IMR-90 (cell line): ENCODE data around the gene BPTF. TPM values are rescaled to one million over a fixed set of nuclear protein-coding genes. Genes with fewer than 3 reads are reported as not detected.

Experiments
- ATAC-seq: fragments of 200-7000 bp; cut with Tn5 transposase; 2 replicates; pipeline ENCODE4 v1.9.1; 2020; ENCODE audit warnings: low read depth, mild to moderate bottlenecking, moderate library complexity
- BruUV-seq: library from RNA; stranded (reverse); fragments of 400-500 nt; replicated peaks from 2 replicates; lab custom pipeline; 2021; lab: Mats Ljungman, UMichigan
- CTCF ChIA-PET: fragments of 300-600 bp; formaldehyde crosslinking; extraction: SDS; loops from one replicate; lab custom pipeline; 2021; ENCODE audit warnings: antibody characterized with exemption; lab: Yijun Ruan, JAX
- POLR2A ChIA-PET: fragments of 300-600 bp; sonication (Branson Sonifier 250); formaldehyde crosslinking; loops from one replicate; lab custom pipeline; 2022; ENCODE audit warnings: antibody characterized with exemption; ENCODE audit not compliant: unreplicated experiment; lab: Charles Lee
- DNase-seq: peaks from one replicate; pipeline ENCODE4 v3.0.0; 2013
- H2AFZ ChIP-seq: replicated peaks from 2 replicates; pipeline ENCODE3; 2013; ENCODE audit warnings: low read length, mild to moderate bottlenecking; ENCODE audit not compliant: poor library complexity
- H2AK5ac ChIP-seq: 2 replicates; pipeline ENCODE4 v1.6.1; 2013; ENCODE audit warnings: low read depth, low read length, inconsistent platforms
- H2AK9ac ChIP-seq: replicated peaks from 2 replicates; pipeline ENCODE3; 2013; ENCODE audit warnings: mild to moderate bottlenecking, low read depth, low read length, moderate library complexity; ENCODE audit not compliant: poor library complexity
- H2BK120ac ChIP-seq: 2 replicates; pipeline ENCODE4 v1.6.1; 2013; ENCODE audit warnings: low read depth, low read length, inconsistent platforms
- H2BK15ac ChIP-seq: 3 replicates; pipeline ENCODE4 v1.6.1; 2013; ENCODE audit warnings: low read depth, low read length, inconsistent platforms
- H2BK20ac ChIP-seq: 2 replicates; pipeline ENCODE4 v1.6.1; 2013; ENCODE audit warnings: low read depth, mild to moderate bottlenecking, inconsistent platforms, low read length, moderate library complexity
- H2BK5ac ChIP-seq: 2 replicates; pipeline ENCODE4 v1.6.1; 2013; ENCODE audit warnings: mild to moderate bottlenecking, low read depth, low read length, inconsistent platforms; ENCODE audit not compliant: poor library complexity, severe bottlenecking
- H3K14ac ChIP-seq: replicated peaks from 2 replicates; pipeline ENCODE4 v1.6.1; 2013; ENCODE audit warnings: low read depth, low read length, inconsistent platforms
- H3K18ac ChIP-seq: 2 replicates; pipeline ENCODE4 v1.6.1; 2013; ENCODE audit warnings: low read depth, low read length, control low read depth
- H3K23ac ChIP-seq: 2 replicates; pipeline ENCODE4 v1.6.1; 2013; ENCODE audit warnings: low read depth, low read length, inconsistent platforms
- H3K27ac ChIP-seq: 2 replicates; pipeline ENCODE4 v1.5.1; 2013; ENCODE audit warnings: mild to moderate bottlenecking, control low read depth, low read length; ENCODE audit not compliant: insufficient read depth
- H3K27me3 ChIP-seq: 2 replicates; pipeline ENCODE4 v1.6.1; 2013; ENCODE audit warnings: low read length; ENCODE audit not compliant: control insufficient read depth, insufficient read depth
- H3K36me3 ChIP-seq: 2 replicates; pipeline ENCODE4 v1.6.1; 2013; ENCODE audit warnings: low read length, mixed read lengths; ENCODE audit not compliant: control insufficient read depth, insufficient read depth
- H3K4ac ChIP-seq: 2 replicates; pipeline ENCODE4 v1.6.1; 2013; ENCODE audit warnings: low read depth, low read length, inconsistent platforms
- H3K4me1 ChIP-seq: 2 replicates; pipeline ENCODE4 v1.6.1; 2013; ENCODE audit warnings: low read length, mixed read lengths; ENCODE audit not compliant: control insufficient read depth, insufficient read depth
- H3K4me2 ChIP-seq: 2 replicates; pipeline ENCODE4 v1.6.1; 2013; ENCODE audit warnings: low read depth, mild to moderate bottlenecking, control low read depth, low read length, moderate library complexity
- H3K4me3 ChIP-seq: 2 replicates; pipeline ENCODE4 v1.5.1; 2013; ENCODE audit warnings: low read depth, mild to moderate bottlenecking, control low read depth, low read length, moderate library complexity; ENCODE audit not compliant: insufficient read depth
- H3K56ac ChIP-seq: 2 replicates; pipeline ENCODE4 v1.6.1; 2013; ENCODE audit warnings: low read length, inconsistent platforms; ENCODE audit not compliant: insufficient read depth; ENCODE audit errors: extremely low read depth
- H3K79me1 ChIP-seq, 2 experiments: 2 replicates each; pipeline ENCODE4 v1.6.1; 2013; ENCODE audit warnings: low read length in 2 of 2, inconsistent platforms in 1 of 2, low read depth in 1 of 2
- H3K9ac ChIP-seq: 2 replicates; pipeline ENCODE4 v1.6.1; 2013; ENCODE audit warnings: low read depth, low read length, control low read depth
- H3K9me1 ChIP-seq: 2 replicates; pipeline ENCODE4 v1.6.1; 2013; ENCODE audit warnings: low read length, inconsistent platforms; ENCODE audit not compliant: insufficient read depth
- H3K9me3 ChIP-seq: 2 replicates; pipeline ENCODE4 v1.6.1; 2013; ENCODE audit warnings: low read length; ENCODE audit not compliant: control insufficient read depth, insufficient read depth
- H4K20me1 ChIP-seq: 2 replicates; pipeline ENCODE4 v1.6.1; 2013; ENCODE audit warnings: low read length, inconsistent platforms; ENCODE audit not compliant: insufficient read depth
- H4K5ac ChIP-seq: 2 replicates; pipeline ENCODE4 v1.6.1; 2013; ENCODE audit warnings: mild to moderate bottlenecking, low read depth, low read length, control low read depth
- H4K8ac ChIP-seq, 2 experiments: 2 replicates each; pipeline ENCODE4 v1.6.1; 2013; ENCODE audit warnings: low read depth in 2 of 2, low read length in 2 of 2, control low read depth in 1 of 2, inconsistent platforms in 1 of 2
- H4K91ac ChIP-seq: 2 replicates; pipeline ENCODE4 v1.6.1; 2013; ENCODE audit warnings: low read depth, low read length, inconsistent platforms; ENCODE audit not compliant: insufficient read depth
- SMC3 ChIP-seq: fragments of 150-350 bp; IDR thresholded peaks from 2 replicates; pipeline ENCODE4 v1.6.1; 2016; ENCODE audit warnings: low read depth, mild to moderate bottlenecking, antibody characterized with exemption, low read length, moderate library complexity
- WGBS, 2 experiments: methylation state at CpG; one replicate each; pipeline versions ENCODE4 v1.1.5 to v1.1.7; 2013; ENCODE audit warnings: missing lambda C conversion rate in 2 of 2; ENCODE audit not compliant: insufficient read length in 1 of 2; ENCODE audit errors: extremely low coverage in 2 of 2; 5-methylcytosine and 5-hydroxymethylcytosine counted together
- dilution Hi-C: fragments of 300-500 bp; cut with HindIII; formaldehyde crosslinking; loops from one replicate; pipeline ENCODE4 v1.14.3; 2018; ENCODE audit warnings: low sequenced_read_pairs; ENCODE audit not compliant: unreplicated experiment
- in situ Hi-C: fragments of 300-500 bp; cut with MboI; formaldehyde crosslinking; loops from 3 replicates; pipeline ENCODE4 v1.14.3; 2019; ENCODE audit warnings: low sequenced_read_pairs, inconsistent platforms, mixed read lengths
- intact Hi-C: fragments of 100-400 bp; cut with micrococcal nuclease; formaldehyde crosslinking; loops from 2 replicates; pipeline ENCODE4 v1.10.0; 2022
- polyA plus RNA-seq, 3 experiments: library from polyadenylated mRNA; depleted of rRNA; stranded (reverse); fragments of >200 nt; gene quantifications; 2 replicates each; pipeline ENCODE4 v1.2.3, GENCODE V29; 2012; ENCODE audit warnings: low replicate concordance in 1 of 3
- total RNA-seq: library from RNA; depleted of rRNA; stranded (reverse); fragments of >200 nt; gene quantifications from 2 replicates; pipeline ENCODE4 v1.2.3, GENCODE V29; 2012

Gene BPTF
- total and polyA plus RNA-seq, 2 of the 4 experiments (the other 2 are of a cell fraction): 32.3 to 35.7 TPM

- H4K20me1 ChIP-seq: peaks cover 33% of the 10 kb centered on the region
- dilution Hi-C loops (no loop called here), in situ Hi-C loops (no loop called here), intact Hi-C loops (loop anchor here (5.0 kb wide), 1 partner anchor 34 kb away; no protein-coding TSS in a partner anchor)
- H3K56ac ChIP-seq: no peak overlapping the region
- H4K5ac ChIP-seq: no peak overlapping the region
- POLR2A ChIA-PET: no interaction called here
- H2BK15ac ChIP-seq: no peak overlapping the region
- WGBS, 2 experiments: no CpG with 5 or more reads among the region's 3 CpGs
- CTCF ChIA-PET: no interaction called here
- H4K91ac ChIP-seq: no peak overlapping the region
- H2AK5ac ChIP-seq: no peak overlapping the region
- no peak overlapping the region for H3K27ac ChIP-seq
- no peak overlapping the region for H4K8ac ChIP-seq
- H3K9ac ChIP-seq: no peak overlapping the region
- H3K27me3 ChIP-seq: no peaks in the 10 kb centered on the region
- no peak for ATAC-seq
- H3K14ac ChIP-seq: no peak overlapping the region
- peak overlapping the region; percentile 51; the same call in 1 of the 2 replicates for H3K4ac ChIP-seq
- no peak for DNase-seq
- no peak overlapping the region for H3K23ac ChIP-seq
- peak overlapping the region; percentile 24; the same call in 1 of the 2 replicates for H2BK20ac ChIP-seq
- peaks cover 5% of the 10 kb centered on the region; the same call in 1 of the 2 replicates for H3K4me1 ChIP-seq
- H2BK5ac ChIP-seq: no peak overlapping the region
- TF ChIP-seq SMC3: no peak
- peaks cover 6% of the 10 kb centered on the region for H3K9me1 ChIP-seq
- H3K4me3 ChIP-seq: no peak overlapping the region
- no TSS peak for BruUV-seq
- H3K79me1 ChIP-seq: peaks cover 20 to 46% of the 10 kb centered on the region in 2 experiments
- no peaks in the 10 kb centered on the region for H3K9me3 ChIP-seq
- no peak overlapping the region for H3K4me2 ChIP-seq
- H3K18ac ChIP-seq: no peak overlapping the region
- H2BK120ac ChIP-seq: no peak overlapping the region
- H3K36me3 ChIP-seq: no peaks in the 10 kb centered on the region
- H2AFZ ChIP-seq: no peak overlapping the region
- no peak overlapping the region for H2AK9ac ChIP-seq
Observed at GRCh38 chr17:67838538-67838937, 13.2 kb downstream of the BPTF start.
